Mesothelial cell of epicardium (in vitro differentiated cells): ENCODE measurements around the gene GPR155. TPM values are rescaled to one million over a fixed set of nuclear protein-coding genes. Genes with fewer than 3 reads are reported as not detected.
A peak's percentile ranks its signal among the peaks of the same experiment; 100 is the strongest.
"Not testable (repeated sequence)": the region's sequence is repeated elsewhere in the genome, so short reads cannot be mapped to it uniquely, and the experiment has no call there.

ENCODE experiments used
- DNase-seq, 2 experiments: peaks; one replicate each; pipeline ENCODE4 v3.0.0; 2021; ENCODE audit warnings: low spot score in 2 of 2; ENCODE audit not compliant: unreplicated experiment in 2 of 2
- H3K27ac Mint-ChIP-seq: 2 replicates; pipeline ENCODE4 v1.8.0; 2021; ENCODE audit warnings: mixed read lengths
- H3K27me3 Mint-ChIP-seq: 2 replicates; pipeline ENCODE4 v1.8.0; 2021; ENCODE audit warnings: low read depth, mixed read lengths
- H3K36me3 Mint-ChIP-seq: 2 replicates; pipeline ENCODE4 v1.8.0; 2021; ENCODE audit warnings: mixed read lengths
- H3K4me1 Mint-ChIP-seq: 2 replicates; pipeline ENCODE4 v1.8.0; 2021; ENCODE audit warnings: mixed read lengths
- H3K4me3 Mint-ChIP-seq: 2 replicates; pipeline ENCODE4 v1.8.0; 2021; ENCODE audit warnings: mild to moderate bottlenecking, moderate library complexity, mixed read lengths
- H3K9me3 Mint-ChIP-seq: 2 replicates; pipeline ENCODE4 v1.8.0; 2021; ENCODE audit warnings: mixed read lengths
- CTCF ChIP-seq: fragments of 200-600 bp; sonication (generic); IDR thresholded peaks from one replicate; pipeline ENCODE4 v1.5.0; 2021; ENCODE audit warnings: antibody characterized with exemption; ENCODE audit not compliant: unreplicated experiment
- total RNA-seq: library from RNA; stranded (reverse); gene quantifications from 3 replicates; pipeline ENCODE4 v1.2.1, GENCODE V29; 2021

GPR155 gene
- total RNA-seq, 1 donor from 2014 or later: 4.4 TPM

DNA sequence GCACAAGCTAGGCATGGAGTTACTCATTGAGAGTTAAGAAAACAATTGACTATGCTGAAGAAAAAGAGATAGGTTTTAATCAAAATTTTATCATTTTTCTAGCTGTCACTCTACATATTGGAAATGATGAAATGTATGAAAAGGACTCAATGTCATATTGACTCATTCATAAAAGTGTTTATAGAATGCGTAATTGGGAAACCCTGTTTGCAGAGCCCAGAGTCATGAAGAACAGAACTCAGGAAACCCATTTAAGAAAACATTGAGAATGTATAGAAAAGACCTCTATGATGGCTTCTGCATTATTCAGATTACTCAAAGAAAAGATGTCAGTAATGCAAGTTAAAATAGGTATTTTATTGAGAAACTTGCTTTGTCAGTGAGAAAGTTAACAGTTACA, 54.9 kb downstream of the GPR155 start:
- no peak overlapping the region for H3K27ac Mint-ChIP-seq
- H3K4me3 Mint-ChIP-seq: no peak overlapping the region
- H3K4me1 Mint-ChIP-seq: peaks cover 10% of the 10 kb centered on the region
- no peak for DNase-seq
- peaks cover 45% of the 10 kb centered on the region for H3K36me3 Mint-ChIP-seq
- H3K27me3 Mint-ChIP-seq: no peaks in the 10 kb centered on the region
- TF ChIP-seq CTCF: no peak
- peaks cover 29% of the 10 kb centered on the region for H3K9me3 Mint-ChIP-seq

- Mint-ChIP-seq H3K4me1 (no peaks in the 10 kb centered on the region), H3K27me3 (no peaks in the 10 kb centered on the region), H3K9me3 (peaks cover 29% of the 10 kb centered on the region), H3K4me3 (no peak overlapping the region), H3K36me3 (peaks cover 38% of the 10 kb centered on the region), H3K27ac (no peak overlapping the region)
- no peak for DNase-seq
- TF ChIP-seq CTCF: no peak
These were observed 56.8 kb downstream of the GPR155 start for GRCh38 chr2:174430066-174430465.

GRCh38 chr2:174428214-174428613, 58.6 kb downstream of the GPR155 start:
- H3K9me3 Mint-ChIP-seq: peaks cover 25% of the 10 kb centered on the region
- peaks cover 35% of the 10 kb centered on the region for H3K36me3 Mint-ChIP-seq
- no peak for TF ChIP-seq CTCF
- DNase-seq: no peak
- H3K27me3 Mint-ChIP-seq: no peaks in the 10 kb centered on the region
- H3K4me3 Mint-ChIP-seq: no peak overlapping the region
- H3K4me1 Mint-ChIP-seq: no peaks in the 10 kb centered on the region
- no peak overlapping the region for H3K27ac Mint-ChIP-seq

DNA sequence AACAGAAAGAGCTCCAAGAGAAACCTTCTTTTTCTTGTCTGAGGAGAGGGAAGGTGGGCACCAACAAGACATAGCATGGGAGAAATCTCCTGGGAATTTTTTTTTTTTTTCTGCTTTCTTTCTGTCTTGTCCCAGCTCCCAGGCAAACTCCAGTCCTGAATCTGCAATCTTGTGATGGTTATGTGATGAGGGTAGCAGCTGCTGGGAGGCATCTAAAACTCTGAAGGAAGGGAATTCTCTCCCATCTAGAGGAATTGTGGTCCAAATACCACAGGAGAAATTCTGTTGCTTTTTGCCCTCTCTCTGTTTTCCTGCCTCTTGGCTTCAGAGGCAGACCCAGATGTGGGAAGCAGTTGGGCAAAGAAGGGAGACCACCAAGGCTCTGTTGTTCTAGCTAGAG, 74.6 kb downstream of the GPR155 start:
- peak overlapping the region; percentile 69 for H3K27ac Mint-ChIP-seq

DNA sequence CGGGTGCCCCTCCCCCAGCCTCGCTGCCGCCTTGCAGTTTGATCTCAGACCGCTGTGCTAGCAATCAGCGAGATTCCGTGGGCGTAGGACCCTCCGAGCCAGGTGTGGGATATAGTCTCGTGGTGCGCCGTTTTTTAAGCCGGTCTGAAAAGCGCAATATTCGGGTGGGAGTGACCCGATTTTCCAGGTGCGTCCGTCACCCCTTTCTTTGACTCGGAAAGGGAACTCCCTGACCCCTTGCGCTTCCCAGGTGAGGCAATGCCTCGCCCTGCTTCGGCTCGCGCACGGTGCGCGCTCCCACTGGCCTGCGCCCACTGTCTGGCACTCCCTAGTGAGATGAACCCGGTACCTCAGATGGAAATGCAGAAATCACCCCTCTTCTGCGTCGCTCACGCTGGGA, 76.8 kb downstream of the GPR155 start:
- Mint-ChIP-seq H3K4me3 (peak overlapping the region; percentile 76), H3K36me3 (peaks cover 14% of the 10 kb centered on the region), H3K27ac (peak overlapping the region; percentile 87)
- not testable (repeated sequence) for H3K27me3 Mint-ChIP-seq, H3K4me1 Mint-ChIP-seq, H3K9me3 Mint-ChIP-seq, DNase-seq

More for the DNA sequence above, 74.6 kb downstream of the GPR155 start:
- Mint-ChIP-seq H3K4me1 (peaks cover 10% of the 10 kb centered on the region), H3K4me3 (peak overlapping the region; percentile 48), H3K27me3 (no peaks in the 10 kb centered on the region), H3K9me3 (no peaks in the 10 kb centered on the region), H3K36me3 (peaks cover 23% of the 10 kb centered on the region)
- TF ChIP-seq CTCF: no peak
- DNase-seq: no peak

DNA sequence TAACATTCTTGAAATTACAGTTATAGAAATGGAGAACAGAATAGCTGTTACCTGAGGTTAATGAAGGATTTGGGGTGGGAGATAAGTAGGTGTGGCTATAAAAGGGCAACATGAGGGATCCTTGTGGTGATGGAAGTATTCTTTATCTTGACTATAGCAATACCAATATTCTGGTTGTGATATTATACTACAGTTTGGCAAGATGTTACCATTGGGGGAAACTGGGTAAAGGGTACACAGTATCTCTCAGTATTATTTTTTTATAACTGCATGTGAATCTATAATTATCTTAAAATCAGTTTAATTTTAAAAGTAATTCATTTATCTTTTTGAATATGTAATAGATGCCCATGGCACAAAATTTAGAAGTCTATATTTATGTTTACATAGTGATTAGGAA, 83.2 kb downstream of the GPR155 start:
- Mint-ChIP-seq H3K9me3 (peaks cover 4% of the 10 kb centered on the region), H3K27ac (no peak overlapping the region), H3K4me3 (no peak overlapping the region), H3K4me1 (no peaks in the 10 kb centered on the region), H3K27me3 (no peaks in the 10 kb centered on the region), H3K36me3 (peaks cover 13% of the 10 kb centered on the region)
- no peak for TF ChIP-seq CTCF
- no peak for DNase-seq
